HG03439 (cell line): ENCODE results near the gene ATP1A1.

ENCODE experiments used
- ATAC-seq: cut with Tn5 transposase; IDR thresholded peaks from one replicate; pipeline ENCODE4 v1.9.1; 2021; ENCODE audit warnings: mild to moderate bottlenecking, moderate library complexity; ENCODE audit not compliant: unreplicated experiment

Gene ATP1A1

DNA sequence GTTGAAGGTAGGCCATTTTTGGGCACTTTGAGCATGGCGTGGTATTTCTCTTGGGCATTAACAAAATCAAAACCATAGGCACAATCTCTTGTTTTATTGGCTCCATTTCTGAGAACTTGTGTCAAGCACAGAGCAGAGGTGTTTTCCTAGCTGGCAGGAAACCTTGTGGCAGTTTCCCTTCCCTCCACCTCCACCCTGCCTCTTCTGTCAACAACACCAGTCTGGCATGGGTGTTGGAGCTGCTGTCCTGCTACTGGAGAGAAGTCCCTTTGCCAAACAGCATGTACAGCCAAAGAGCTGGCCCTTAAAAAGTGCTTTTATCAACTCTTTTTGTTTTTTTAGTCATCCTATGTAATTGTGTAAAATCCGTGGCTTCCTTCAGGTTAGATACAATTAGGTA, 16.0 kb downstream of the ATP1A1 start:
- ATAC-seq, result no peak

DNA sequence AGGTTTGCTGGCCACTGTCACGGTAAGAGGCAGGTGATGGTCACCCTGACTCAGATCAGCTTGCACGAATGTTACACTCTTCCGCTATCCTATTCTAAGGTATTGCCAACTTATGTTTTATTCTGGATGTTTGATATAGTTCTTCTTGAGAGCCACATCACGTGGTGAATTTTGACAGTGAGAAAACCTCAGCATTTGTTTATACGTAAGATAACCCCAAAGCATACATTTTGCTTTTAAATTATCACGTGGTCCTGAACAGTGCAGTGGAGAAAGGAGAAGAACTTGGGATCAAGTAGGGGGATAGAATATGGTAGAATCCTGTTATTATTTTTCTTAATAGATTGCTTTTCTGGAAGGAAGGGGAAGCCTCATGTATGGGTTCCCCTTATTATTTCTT, 16.6 kb downstream of the ATP1A1 start:
- ATAC-seq, result no peak

DNA sequence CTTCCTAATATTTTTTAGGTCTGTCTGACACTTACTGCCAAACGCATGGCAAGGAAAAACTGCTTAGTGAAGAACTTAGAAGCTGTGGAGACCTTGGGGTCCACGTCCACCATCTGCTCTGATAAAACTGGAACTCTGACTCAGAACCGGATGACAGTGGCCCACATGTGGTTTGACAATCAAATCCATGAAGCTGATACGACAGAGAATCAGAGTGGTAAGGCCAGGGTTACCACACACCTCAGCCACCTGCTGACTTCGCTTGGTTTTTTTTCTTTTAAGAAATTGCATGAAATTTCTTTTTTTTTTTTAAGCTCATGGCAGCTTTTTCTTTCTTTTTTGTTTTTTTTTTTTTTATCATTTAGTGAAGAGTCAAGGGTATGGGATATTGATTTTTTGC, 17.2 kb downstream of the ATP1A1 start:
- ATAC-seq, result no peak

DNA sequence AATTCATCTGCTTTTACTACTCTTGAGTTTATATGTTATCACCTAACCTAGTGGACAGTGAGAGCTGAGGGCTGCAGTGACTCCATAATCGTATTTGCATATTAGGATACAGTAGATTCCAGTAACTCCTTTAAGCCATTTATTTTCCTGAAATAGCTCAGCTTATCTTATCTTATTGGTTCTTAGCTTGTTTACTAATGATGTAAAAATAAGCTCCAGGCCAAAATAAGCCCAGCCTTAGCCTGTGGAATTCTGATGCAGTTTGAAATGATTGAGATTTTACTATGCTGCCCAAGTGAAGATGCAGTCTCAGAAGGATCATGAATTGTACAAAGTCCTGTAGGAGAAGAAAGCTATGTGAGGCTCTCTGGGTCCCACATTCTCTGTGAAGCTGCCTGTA, 18.1 kb downstream of the ATP1A1 start:
- no peak for ATAC-seq

DNA sequence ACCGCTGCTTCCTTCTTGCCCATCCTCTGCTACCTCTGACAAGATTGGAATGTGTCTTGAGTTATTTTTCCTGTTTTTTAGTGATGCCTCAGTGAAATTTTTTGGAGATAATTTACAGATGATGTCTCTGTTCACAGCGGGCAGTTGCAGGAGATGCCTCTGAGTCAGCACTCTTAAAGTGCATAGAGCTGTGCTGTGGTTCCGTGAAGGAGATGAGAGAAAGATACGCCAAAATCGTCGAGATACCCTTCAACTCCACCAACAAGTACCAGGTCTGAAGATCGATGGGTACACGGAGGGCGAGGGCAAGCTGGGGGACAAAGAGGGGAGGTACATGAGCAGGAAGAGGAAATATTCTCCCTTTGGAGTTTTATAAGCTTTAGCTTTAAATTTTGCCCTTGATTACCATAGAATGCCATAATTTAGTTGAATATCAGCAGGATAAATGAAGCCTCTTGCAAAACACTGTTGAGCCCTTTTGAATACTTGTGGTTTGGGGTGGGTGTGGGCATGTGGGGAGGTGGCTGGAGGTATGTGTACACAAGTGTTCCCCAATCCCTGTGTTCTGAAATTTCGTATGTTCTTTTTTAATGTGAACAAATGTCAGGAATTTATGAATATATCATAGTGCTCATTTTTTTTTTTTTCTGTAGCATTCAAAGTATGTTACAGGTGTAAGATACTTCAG, 19.8 kb downstream of the ATP1A1 start:
- no peak for ATAC-seq

DNA sequence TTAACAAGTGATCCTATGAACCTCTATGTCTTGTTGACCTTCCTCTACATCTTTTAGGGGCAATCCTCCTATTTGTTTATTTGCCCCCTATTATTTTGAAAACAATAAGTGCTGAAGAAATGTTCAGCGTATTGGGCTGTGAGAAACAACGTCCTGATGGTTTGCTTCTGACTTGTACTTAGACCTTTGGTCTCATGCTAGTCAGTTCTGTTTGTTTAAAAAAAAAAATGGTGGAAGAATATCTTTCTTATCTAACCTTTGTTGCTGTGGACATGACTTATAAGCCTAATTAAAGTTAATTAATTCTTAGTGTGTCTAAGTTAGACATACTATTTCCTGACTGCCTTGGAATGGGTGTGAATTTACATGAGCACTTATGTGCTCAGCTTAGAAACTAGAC, 20.7 kb downstream of the ATP1A1 start:
- ATAC-seq, result no peak

DNA sequence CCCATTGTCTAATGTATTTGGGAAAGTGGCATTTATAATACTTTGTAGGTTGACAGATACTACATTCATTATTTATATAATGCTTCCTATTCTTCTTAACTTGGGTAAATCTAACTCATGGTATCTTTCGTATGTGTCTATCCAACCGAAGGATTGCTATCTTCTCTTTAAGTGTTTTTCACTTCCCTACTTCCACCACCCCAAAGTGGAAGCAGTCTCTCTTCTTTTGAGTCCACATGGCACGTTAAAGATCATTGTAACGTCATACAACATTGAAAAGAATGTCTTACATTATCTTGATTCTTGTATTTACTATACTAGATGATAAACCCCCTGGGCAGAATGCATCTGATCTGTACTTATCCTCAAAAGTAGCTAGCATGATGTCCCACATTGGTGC, 21.2 kb downstream of the ATP1A1 start:
- no peak for ATAC-seq

DNA sequence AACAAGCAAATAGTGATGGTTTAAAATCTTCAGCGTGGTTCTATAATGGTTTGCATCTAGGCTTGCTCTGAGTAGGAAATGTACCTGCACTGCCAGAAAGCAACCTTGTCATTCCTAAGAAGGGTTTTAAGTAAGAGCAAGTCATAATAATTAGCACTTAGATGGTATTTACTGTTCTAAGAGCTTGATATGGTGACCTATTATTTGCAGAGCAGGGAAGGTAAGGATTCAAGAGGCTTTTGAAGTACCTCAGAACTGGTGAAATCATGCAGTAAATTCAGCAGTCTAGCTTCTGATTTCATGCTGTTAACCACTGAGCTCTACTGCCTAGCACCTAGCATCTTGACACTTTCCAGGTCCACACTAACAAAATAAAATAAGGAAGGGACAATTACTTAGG, 23.7 kb downstream of the ATP1A1 start:
- ATAC-seq, result no peak

DNA sequence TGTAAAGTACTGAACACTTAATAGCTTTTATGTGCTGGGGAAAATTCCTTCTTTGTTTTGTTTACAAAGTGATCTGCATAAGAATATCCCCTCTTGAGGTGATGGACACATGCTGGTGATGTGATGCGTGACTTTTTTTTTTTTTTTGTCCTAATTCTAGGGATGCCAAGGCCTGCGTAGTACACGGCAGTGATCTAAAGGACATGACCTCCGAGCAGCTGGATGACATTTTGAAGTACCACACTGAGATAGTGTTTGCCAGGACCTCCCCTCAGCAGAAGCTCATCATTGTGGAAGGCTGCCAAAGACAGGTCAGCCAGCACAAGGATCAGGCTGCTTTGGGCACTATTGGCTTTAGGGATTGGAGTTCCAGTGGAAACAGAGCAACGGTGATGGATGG, 24.7 kb downstream of the ATP1A1 start:
- no peak for ATAC-seq

DNA sequence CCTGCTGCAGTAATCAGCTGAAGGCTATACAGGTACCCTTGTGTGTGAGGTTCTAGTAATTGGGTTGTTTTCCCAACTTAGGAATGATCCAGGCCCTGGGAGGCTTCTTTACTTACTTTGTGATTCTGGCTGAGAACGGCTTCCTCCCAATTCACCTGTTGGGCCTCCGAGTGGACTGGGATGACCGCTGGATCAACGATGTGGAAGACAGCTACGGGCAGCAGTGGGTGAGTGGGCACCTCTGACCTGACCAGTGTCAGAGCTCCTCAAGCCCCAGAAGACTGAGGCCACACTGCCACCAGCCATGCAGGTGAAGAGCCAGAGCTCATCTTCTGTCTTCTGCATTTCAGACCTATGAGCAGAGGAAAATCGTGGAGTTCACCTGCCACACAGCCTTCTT, 27.7 kb downstream of the ATP1A1 start:
- no peak for ATAC-seq

DNA sequence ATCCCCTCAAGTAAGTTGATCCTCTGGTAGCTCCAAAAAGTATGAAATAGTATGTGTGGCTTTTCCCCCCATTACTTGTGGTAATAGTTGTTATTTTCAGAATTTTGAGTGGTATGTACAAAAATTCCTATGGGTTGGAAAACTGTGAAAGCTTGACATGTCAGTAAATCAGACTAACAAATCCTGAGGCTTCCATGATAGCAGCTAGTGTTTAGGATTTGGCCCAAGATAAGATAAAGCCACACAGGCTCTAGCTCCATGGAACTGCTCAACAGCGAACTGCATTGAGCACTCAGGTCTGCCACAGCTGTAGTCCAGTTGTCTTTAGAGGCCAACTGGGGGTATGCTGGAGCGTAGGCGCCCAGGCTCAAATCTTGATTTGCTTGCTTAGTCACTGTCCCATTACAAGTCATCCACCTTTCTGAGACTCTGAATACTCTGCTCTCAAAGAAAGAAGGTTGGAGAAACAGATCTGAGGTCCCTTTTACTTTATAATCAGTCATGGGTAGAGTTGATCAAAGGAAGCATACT, 28.7 kb downstream of the ATP1A1 start:
- ATAC-seq, result no peak

DNA sequence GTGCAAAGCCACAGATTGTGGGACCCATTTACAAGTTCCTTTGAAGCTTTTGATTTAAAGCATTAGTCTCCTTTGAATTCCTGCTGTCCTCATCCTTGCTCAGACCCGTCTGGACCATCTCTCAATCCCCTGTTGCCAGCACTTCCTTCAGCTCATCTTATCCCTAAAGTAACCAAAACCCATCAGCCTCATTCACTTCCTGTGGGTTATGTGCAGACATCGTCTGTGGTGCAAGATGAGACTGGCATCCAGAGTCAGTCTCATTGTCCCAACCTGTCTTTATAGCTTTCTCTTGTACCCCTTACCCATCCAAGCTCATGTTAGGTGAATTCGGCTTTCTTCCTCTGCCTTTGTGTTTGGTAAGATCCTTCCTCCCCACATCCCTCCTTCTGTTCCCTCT, 29.3 kb downstream of the ATP1A1 start:
- no peak for ATAC-seq

DNA sequence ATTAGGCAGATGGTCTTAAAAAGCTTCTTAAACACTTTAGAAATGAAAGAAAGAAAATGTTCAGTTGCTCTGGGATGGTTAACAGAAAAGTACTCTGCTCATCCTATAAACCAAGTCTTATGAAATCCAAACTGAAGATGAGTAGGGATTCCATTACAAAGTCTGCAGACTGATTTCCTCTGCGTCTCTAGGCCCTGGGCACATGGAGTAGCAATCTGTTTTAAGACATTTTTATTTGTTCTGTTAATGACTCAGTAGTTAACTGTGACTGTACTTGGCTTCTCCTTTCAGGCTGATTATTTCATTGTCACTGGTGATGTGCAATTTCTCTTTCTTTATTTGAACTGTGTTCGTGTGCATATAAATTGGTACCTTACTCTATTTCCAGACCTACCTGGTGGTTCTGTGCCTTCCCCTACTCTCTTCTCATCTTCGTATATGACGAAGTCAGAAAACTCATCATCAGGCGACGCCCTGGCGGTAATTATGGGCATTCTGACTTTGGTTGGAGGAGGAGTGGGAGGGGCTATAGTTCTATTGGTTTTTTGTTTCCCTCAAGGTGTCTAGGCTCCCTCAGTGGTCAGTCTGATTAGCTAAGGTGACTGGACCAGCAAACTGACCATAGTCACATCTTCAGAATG, 30.6 kb downstream of the ATP1A1 start:
- ATAC-seq, result no peak

DNA sequence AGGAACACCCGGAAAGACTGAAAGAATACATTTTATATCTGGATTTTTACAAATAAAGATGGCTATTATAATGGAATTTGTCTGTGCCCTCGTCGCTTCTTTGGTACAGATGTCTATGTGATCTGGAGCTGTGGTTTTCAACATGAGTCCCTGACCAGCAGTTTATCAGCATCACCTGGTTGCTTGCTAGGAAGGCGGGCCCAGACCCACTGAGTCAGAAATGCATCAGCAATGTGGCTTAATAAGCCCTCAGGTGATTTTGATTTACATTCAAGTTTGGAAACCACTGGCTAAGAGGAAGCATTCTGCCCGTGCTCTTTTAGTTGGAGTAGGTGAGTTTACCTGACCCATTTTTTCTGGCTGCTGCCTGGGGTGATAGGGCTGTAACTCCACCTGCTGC, 31.7 kb downstream of the ATP1A1 start:
- ATAC-seq, result no peak

DNA sequence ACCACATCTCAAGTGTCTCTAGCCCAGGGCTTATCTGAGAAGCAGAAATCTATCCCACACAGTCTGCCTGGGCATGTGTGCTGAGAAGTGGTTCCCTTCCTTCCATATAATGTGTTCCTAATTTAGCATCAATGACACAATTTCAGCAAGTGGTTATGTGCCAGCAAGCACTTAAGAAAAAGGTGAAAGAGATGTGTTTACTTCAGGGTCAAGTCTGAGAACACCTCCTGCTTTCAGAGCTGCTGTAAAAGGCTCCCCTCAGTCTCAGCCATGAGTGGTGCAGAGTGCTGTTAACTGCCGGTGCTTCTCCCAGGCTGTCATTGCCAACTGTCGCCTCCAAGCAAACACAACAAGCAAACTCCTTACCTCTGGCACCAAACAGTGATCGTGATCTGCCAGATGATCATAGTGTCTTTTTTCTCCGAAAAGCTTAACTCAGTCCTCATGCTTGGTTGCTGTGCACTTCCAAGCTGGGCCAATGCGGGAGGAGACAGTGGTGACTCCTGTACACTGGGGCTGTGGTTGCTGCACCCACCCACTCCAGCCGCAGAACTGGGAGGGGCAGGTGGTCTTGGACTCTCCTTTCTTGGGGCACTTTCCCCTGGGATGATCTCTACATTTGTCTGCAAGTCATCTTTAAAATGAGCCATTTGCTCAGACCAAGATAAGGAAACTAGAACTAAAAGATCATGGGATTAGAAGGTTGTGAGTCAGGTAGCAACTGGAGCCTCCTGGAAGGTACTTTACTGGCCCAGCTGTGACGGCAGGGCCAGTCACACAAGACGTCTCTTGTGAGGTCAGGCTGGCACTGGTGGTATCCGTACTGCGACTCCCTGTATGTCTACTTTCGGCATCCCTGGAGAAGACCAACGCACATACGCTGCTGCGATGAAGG, 32.4 kb downstream of the ATP1A1 start:
- no peak for ATAC-seq

DNA sequence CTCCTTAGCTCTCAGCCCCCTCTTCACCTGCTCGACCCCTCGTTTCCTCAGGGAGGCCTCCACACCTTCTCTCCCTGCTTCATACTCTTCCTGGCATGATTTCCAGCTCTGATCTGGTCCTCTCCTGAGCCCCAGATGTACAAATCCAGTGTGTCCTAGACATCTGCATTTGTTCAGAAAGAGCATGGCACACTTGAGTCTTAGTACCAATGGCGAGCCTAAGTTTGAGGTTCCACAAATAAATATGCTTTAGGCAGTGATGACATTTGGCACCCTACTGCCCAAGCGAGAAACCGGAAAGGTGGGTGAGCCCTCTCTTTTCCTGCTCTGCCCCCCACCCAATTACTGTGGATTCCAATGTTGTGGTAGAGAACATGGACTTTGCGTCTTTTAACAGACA, 34.0 kb downstream of the ATP1A1 start:
- no peak for ATAC-seq

DNA sequence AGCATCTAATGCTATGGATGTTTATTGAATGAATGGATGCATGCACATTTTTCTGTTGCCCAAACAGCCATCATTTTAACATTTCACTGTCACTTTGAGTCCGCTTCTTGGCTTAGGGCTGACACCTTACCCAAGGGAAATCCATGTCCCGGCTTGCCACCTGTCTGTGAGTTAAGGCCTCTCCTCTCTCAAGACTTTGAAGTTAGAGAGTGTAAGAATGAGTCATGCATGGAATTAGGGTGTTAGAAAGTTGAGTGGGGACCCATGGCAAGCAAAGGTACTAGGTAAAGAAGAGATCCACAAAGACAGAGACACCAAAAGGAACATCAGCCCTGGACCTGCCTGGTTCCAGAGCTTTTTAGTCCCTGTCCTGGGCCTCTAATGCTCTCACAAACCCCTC, 35.1 kb downstream of the ATP1A1 start:
- ATAC-seq, result no peak

DNA sequence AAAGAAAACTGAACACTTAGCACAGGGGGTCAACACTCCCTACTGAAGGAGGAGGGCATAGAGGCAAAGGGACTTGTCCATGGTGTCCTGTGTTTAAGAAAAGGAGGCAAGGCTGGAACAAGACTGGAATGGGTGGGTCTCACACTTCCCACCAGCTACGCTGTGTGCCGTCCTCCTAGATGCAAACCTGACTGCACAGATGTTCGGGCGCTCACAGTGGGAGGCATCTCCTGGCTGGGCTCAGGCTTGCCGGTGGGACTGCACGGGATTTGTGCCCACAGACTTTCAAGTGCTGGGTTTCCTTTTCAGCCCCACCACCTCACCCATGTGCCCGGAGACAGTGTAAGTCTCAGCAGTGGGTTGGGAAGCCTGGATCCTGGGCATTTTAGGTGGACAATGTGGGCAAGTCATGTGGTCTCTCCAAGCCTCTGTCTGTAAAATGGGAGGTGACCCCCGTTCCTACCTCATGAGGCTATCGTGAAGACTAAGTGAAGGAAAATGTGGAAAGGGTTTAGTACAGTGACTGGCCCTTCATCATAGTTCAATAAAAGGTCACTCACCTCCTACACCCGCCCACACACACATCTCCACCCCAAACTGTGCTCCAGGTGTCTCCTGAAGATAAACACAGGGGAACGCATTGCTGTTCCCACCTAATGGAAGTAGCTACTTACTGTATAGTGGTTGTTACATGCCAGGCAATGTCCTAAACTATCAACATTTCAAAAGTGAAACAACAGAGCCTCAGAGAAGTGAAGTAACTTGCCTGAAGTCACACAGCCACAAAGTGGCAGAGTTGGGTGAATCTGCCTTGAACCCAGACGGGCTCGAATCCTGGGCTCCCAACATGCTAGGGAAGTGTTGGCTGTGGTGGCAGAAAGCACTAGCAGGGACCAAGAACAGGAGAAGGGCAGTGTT, 36.0 kb downstream of the ATP1A1 start:
- ATAC-seq, result no peak

DNA sequence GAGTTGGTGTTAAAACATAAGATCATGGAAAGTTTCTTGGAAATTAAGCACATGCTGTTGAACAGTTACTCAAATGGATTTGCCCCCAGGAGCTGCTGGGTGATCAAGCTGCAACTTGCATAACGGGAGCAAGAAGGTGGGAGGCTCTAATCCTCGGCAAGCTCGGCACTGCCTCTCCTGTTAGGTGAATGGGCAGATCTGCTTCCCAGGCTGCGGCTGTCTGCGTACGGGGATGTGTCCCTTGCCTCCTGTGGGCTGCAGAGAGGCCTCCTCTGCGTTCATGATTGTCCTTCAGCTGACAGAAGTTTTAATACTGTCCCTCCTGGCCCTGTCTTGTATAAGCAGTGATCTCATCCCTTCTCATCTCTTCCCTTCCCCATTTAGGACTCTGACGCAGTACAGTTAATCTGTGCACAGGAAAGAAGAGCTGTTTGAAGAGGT, 36.7 kb downstream of the ATP1A1 start:
- no peak for ATAC-seq

DNA sequence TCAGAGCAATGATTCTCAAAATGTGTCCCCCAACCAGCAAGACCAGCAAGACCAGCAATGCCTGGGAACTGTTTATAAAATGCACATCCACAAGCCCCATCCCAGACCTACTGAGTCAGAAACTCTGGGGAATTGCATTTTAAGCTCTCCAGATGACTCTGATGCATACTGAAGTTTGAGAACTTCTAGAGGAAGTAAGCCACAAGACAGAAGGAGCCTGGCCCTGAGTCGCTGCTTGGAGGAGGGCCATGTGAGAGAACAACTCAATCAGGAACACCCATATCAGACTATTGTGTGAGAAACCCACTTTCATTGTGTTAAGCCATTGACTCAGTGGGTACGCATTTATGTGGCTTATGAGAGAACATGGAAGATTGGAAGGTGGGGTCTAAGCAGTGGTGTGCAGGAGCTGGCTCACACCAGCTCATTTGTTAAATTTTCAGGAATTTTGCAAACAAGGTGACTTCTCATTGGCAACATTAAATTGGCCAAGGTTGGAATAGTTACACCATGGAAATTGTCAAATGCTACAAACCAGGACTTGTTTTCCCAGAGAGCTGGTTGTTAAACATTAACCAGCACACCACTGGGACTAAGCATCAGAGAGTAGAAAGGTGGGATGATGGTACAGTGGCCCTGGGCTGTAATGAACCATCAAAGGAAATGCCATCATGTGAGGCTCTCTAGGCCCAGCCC, 38.9 kb downstream of the ATP1A1 start:
- no peak for ATAC-seq
